Measurements from ENCODE around the gene ABCB6. TPM values are rescaled to one million over a fixed set of nuclear protein-coding genes. Genes with fewer than 3 reads are reported as not detected.

Gene ABCB6
- total and polyA plus RNA-seq, 8 donors: 3.8 to 36.7 (median 7.0) TPM

DNA sequence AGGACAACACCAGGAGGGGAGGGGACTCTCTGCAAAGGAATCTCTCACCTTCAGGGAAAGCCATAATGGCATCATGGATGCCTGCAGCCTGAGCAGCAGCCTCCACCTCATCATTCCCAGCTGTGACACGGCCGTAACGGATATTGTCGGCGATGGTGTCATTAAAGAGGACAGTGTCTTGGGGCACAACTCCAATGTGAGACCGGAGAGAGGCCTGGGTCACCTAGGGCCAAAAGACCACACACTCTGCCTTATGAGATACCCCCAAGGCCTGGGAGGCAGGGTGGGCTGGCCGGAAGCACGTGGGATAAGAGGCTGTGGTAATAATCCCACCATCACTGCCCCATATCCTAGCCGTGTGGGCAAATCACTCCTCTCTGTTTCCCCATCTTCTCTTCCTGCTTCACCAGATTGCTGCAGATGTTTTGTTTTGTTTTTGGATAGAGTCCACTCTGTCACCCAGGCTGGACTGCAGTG is 7.8 kb downstream of the ABCB6 start:
- no peak for TF ChIP-seq CTCF (IDR thresholded peaks at IDR 0.05)
- intact Hi-C loops (cut with DNase I): no loop called here
- peaks cover 0 to 8% (median 0%) of the 10 kb centered on the region in 3 donors for H3K36me3 ChIP-seq
- 90 to 95% methylated on average over 9 of the region's 9 CpGs for WGBS, 2 donors
- H3K27ac ChIP-seq: no peak overlapping the region
- ATAC-seq (no peak), DNase-seq (peak in 1 of 6 donors; percentile 7), FAIRE-seq (no peak)
- peaks cover 0 to 11% (median 5%) of the 10 kb centered on the region in 3 donors for H3K4me1 ChIP-seq
- H3K4me3 ChIP-seq: no peak overlapping the region
- no peaks in the 10 kb centered on the region for H3K27me3 ChIP-seq
- no peaks in the 10 kb centered on the region for H3K9me3 ChIP-seq

DNA sequence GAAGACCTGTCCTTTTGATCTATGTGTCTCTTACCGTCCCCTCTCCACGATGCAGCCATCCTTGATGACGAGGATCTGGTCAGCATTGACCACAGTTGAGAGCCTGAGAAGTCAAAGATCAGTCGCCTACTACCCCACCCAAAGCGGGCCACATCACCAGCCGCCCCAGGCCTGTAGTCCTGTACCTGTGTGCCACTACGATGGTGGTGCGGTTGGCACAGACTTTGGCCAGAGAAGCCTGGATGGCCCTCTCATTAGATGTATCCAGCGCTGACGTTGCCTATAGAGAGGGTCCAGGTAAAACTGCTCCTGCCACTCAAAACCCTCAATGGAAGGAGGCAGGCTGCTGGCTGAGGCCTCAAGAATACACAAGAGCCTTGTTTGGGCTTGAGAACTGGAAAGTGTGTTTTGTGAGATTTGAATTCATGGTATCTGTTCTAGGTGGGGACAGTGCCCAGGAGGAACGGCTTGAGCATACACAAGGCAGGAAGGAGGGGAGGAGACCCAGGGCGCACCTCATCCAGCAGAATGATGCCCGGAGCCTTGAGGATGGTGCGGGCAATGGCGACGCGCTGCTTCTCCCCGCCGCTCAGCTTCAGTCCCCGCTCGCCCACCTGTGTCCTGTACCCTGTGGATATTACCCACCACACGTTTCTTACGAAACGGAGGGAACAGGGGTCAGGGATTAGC is 8.4 kb downstream of the ABCB6 start:
- Histone ChIP-seq H3K27ac (no peak overlapping the region), H3K36me3 (peaks cover 0 to 8% (median 0%) of the 10 kb centered on the region in 3 donors), H3K27me3 (no peaks in the 10 kb centered on the region), H3K9me3 (no peaks in the 10 kb centered on the region), H3K4me1 (peaks cover 0 to 11% (median 5%) of the 10 kb centered on the region in 3 donors), H3K4me3 (no peak overlapping the region)
- TF ChIP-seq CTCF (IDR thresholded peaks at IDR 0.05): no peak
- DNase-seq: peak in 1 of 6 donors; percentile 13
- intact Hi-C loops (cut with DNase I): no loop called here
- no peak for ATAC-seq
- 93 to 95% methylated on average over 24 of the region's 24 CpGs for WGBS, 2 donors
- no peak for FAIRE-seq

GRCh38 chr2:219209236-219210195 is 9.2 kb downstream of the ABCB6 start:
- peaks cover 0 to 8% (median 0%) of the 10 kb centered on the region in 3 donors for H3K36me3 ChIP-seq
- no peak for ATAC-seq
- no peak for FAIRE-seq
- no peak overlapping the region for H3K27ac ChIP-seq
- peak in 2 of 6 donors; percentile 11 to 55 for DNase-seq
- intact Hi-C loops (cut with DNase I): no loop called here
- WGBS, 2 donors: 80 to 83% methylated on average over 15 to 18 of the region's 18 CpGs
- H3K4me3 ChIP-seq: no peak overlapping the region
- no peaks in the 10 kb centered on the region for H3K9me3 ChIP-seq
- no peak for TF ChIP-seq CTCF (IDR thresholded peaks at IDR 0.05)
- H3K4me1 ChIP-seq: peaks cover 0 to 11% (median 5%) of the 10 kb centered on the region in 3 donors
- no peaks in the 10 kb centered on the region for H3K27me3 ChIP-seq

GRCh38 chr2:219207884-219208740 is 10.6 kb downstream of the ABCB6 start:
- WGBS, 2 donors: 75 to 77% methylated on average over 17 of the region's 17 CpGs
- Histone ChIP-seq H3K9me3 (no peaks in the 10 kb centered on the region), H3K36me3 (peaks cover 0 to 3% (median 0%) of the 10 kb centered on the region in 3 donors), H3K4me3 (no peak overlapping the region), H3K4me1 (peaks cover 0 to 11% (median 5%) of the 10 kb centered on the region in 3 donors), H3K27ac (peak overlapping the region in 1 of 4 donors; percentile 12), H3K27me3 (no peaks in the 10 kb centered on the region)
- intact Hi-C loops (cut with DNase I): no loop called here
- DNase-seq: peak in 2 of 6 donors; percentile 24 to 41
- ATAC-seq: no peak
- no peak for TF ChIP-seq CTCF (IDR thresholded peaks at IDR 0.05)
- FAIRE-seq: no peak

Data from pancreas (tissue), 10 donors.